Adipose tissue (tissue), 3 donors: Measurements from ENCODE around the gene DOCK3. TPM values are rescaled to one million over a fixed set of nuclear protein-coding genes. Genes with fewer than 3 reads are reported as not detected.

Source experiments
- polyA plus RNA-seq, 3 donors: library from polyadenylated mRNA; stranded (reverse); fragments of 200-250 nt; gene quantifications; one replicate each; pipeline ENCODE4 v1.2.3, GENCODE V29; 2013
- donor health status: healthy with polysubstance abuse.
- donor health status: Bipolar disorder and iron deficiency.
- donor health status: healthy.

Gene DOCK3
- polyA plus RNA-seq, 3 donors: 0.09 to 0.14 (median 0.11) TPM

Other genes with a start within 250 kb of the DOCK3 start
- gene CACNA2D2, start 171.3 kb upstream of the DOCK3 start, polyA plus RNA-seq: 1 to 10 TPM in 1 of 3 donors, under 1 TPM in 2; 0.56 to 1.7 (median 0.68) TPM
- gene C3orf18, start 107.2 kb upstream of the DOCK3 start, polyA plus RNA-seq: 1 to 10 TPM; 5.5 to 8.2 (median 6.9) TPM
- 10 to 100 TPM; 12.2 to 20.8 (median 12.6) TPM for gene HEMK1, start 105.4 kb upstream of the DOCK3 start, polyA plus RNA-seq
- 10 to 100 TPM; 12.9 to 36.2 (median 16.2) TPM for gene CISH, start 63.2 kb upstream of the DOCK3 start, polyA plus RNA-seq
- 10 to 100 TPM; 25.6 to 31.9 (median 30.6) TPM for gene MAPKAPK3, start 57.8 kb upstream of the DOCK3 start, polyA plus RNA-seq